ENCODE results near the gene GARIN5B.

DNA sequence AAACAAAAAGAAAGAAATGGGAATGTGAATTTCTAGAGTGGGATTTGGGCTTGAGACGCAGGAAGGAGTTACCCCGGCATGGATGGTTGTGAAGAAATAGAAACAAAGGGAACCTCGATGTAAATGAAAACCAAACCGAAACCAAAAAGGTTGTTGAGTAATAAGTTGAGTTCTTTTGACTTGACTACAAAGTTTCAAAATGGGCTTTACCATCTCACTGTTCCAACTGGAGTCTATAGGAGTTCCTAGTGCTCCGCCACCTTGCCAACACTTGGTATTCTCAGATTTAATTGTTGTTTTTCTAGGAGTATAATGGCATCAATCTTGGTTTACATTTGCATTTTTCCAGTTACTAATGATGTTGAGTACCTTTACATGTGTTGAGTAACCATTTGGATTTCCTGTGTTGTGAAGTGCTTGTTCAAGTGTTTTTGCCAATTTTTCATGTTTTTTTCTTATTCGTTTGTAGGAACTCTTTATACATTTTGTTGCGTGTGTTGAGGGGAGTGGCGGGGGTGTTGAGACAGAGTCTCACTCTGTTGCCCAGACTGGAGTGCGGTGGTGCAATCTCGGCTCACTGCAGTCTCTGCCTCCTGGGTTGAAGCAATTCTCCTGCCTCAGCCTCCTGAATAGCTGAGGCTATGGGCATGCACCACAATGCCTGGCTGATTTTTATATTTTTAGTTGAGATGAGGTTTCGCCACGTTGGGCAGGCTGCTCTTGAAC is 35.3 kb upstream of the GARIN5B start:
- TF ChIP-seq FOXM1 (IDR thresholded peaks at IDR 0.05; ENCODE audit: borderline replicate concordance): no peak
- no peak for TF ChIP-seq HDGF (IDR thresholded peaks at IDR 0.05; ENCODE audit: borderline replicate concordance)
- TF ChIP-seq, protein P1, sequence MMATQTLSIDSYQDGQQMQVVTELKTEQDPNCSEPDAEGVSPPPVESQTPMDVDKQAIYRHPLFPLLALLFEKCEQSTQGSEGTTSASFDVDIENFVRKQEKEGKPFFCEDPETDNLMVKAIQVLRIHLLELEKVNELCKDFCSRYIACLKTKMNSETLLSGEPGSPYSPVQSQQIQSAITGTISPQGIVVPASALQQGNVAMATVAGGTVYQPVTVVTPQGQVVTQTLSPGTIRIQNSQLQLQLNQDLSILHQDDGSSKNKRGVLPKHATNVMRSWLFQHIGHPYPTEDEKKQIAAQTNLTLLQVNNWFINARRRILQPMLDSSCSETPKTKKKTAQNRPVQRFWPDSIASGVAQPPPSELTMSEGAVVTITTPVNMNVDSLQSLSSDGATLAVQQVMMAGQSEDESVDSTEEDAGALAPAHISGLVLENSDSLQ (IDR thresholded peaks at IDR 0.05): no peak

All from HEK293T (cell line).